COLO829 (cell line): ENCODE measurements around the gene RNF217.
"Not testable (repeated sequence)": the region's sequence is repeated elsewhere in the genome, so short reads cannot be mapped to it uniquely, and the experiment has no call there.

Experiments used
- DNase-seq: peaks from one replicate; pipeline ENCODE4 v3.0.0; 2012; ENCODE audit warnings: low spot score

The RNF217 gene

DNA sequence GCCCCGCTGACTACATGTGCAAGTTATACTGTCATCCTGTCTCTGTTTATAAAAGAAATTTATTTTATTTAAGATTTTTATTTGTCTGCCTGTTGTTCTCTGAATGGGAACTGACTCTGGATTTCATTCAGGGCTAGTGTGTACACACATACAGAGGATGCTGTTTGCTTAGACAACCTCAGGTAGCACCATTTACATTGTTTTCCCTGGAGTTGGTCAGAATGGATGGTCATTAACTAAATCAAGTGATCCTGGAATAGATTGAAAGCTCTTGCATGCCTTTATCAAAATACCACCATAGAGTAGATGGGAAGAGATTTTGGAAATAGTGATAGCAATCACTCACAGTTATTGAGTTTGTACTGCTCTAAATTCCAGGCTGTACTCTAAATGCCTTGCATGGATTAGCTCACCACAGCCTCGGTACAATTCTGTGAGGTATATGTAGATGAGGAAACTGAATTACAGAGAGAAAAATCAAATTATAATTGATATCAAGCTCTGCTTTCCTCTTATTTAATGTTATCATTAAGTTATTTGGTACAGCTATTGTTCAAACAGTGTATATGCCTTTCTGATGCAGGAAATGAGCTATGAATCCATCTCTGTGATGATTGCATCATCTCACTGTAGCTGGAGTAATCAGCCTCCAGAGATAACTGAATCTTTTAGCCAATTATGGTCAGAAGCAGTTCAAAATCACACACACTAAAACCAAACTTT, 51.9 kb downstream of the RNF217 start:
- no peak for DNase-seq

DNA sequence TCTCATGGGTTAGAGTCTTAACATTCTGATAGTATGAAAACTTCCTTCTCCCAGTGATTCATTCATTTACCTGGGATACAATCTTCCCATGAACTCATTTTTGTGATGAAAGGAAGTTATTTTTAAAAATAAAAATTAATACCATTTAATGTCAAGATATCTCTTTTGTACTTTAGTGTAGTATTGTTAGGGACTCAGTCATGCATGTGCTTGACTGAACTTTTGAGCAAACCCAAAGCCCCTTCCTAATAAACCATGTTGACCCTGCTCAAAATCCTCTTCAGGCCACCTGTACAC, 52.4 kb downstream of the RNF217 start:
- no peak for DNase-seq

DNA sequence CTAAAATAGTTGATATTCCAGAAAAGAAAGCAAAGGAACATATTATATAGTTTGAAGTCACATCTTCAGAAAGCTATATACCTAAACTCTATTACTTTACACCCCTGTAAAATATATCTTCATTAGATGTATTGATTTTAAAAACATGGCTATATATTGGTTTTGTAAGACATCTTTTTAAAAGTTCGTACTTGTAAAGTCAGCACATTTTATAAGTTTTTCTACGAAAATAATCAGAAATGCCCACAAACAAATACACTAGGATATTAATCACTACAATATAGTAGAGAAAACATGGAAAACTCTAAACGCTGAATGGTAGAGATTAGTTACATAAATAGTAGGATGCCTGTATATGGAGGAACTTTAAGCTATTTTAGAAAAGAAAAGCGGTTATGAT, 52.9 kb downstream of the RNF217 start:
- DNase-seq = no peak

DNA sequence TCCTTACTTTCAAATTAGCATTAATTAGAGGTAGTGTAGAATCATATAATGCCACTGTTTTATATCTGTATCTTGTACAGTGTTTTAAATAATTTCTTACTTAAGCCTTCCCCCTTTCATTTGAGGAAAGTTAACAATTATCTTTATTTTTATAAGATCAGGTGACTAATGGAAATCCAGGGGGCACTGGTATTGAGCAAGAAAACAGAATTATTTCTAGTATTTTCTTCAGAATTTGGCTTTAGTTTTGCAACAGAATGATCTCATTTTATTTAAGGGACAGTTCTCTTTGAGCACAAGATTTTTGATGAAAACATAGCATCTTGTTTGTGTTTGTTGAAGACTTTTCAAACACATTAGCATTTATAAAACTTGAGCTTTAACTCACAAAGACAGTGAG, 55.9 kb downstream of the RNF217 start:
- DNase-seq = no peak

DNA sequence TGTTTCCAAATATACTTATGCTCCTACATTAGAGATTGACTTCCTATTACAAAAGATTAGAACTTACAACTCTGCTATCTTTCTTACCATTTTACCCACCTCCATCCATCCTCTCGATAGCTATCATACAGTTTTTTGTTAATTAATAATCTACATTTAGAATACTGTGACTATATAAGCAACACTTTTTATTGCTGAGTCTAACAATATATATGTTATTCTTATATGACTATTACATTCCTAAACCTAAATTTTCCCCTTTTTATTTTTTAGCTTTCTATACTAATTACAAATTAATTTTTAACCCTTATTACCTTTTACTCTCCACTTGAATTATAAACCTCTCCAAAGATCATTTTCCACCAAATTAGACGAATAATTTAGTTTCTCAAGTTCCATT, 57.0 kb downstream of the RNF217 start:
- DNase-seq = no peak

DNA sequence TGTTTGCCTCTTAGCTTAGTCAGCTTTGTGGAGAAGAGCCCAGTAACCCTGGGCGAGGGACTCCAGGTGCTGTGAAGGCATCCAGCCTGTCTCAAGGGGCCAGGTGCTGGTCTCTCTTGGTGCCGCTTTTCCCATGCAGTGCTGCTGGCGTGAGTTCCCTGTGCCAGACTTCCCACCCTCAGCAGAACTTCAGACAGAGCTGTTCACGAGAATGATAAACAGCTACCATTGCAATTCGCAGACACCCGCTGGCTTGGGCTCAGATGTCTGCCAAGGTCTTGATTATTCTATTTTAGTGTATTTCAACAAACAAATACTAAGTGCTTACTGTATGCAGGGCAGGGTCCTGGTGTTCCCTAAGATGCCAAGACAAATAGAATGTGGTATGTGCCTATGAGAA, 57.7 kb downstream of the RNF217 start:
- no peak for DNase-seq

DNA sequence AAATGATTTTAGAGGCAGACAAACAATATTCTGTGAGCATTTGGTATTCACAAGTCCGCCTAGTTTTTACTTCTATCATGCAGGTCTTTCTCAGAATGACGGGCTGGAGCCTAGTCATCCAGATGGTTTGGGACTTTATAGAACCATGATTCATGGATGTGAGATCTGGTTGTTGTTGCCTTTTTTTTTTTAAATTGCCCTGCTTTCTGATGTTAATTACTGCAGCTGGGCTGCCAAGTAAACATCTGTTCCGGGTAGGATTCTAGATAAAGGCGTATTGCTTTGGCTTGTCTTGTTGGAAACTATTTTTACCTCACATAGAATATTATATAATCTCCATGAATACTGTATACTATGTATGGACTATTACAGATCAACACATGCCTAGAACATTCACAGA, 58.1 kb downstream of the RNF217 start:
- no peak for DNase-seq

DNA sequence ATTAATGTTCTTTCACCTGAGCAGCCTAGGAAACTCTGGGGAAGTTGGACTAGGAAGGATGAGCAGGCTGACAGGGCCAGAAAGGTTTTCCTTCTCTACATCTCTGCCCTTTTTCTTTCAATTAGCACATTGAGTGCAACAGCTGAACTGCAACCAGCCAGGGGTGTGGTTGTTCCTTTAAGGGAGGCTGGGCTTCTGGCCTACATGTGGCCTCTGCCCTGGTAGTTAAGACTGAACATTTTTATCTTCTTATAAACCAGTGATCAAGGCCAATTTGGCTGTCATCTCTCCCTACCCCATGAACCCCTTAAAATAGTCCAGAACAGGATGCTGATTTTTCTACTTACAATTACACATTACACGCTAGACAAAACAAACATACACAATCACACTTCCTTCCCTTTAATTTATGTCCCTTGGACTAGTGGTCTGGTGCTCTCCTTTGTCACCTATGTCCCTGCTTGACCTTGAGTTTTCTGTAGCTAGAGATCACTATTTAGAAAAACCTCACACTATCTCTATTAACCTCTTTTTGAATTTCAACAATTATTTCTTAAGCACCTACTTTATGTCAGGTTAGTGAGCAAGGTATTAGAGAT, 60.3 kb downstream of the RNF217 start:
- DNase-seq = no peak

DNA sequence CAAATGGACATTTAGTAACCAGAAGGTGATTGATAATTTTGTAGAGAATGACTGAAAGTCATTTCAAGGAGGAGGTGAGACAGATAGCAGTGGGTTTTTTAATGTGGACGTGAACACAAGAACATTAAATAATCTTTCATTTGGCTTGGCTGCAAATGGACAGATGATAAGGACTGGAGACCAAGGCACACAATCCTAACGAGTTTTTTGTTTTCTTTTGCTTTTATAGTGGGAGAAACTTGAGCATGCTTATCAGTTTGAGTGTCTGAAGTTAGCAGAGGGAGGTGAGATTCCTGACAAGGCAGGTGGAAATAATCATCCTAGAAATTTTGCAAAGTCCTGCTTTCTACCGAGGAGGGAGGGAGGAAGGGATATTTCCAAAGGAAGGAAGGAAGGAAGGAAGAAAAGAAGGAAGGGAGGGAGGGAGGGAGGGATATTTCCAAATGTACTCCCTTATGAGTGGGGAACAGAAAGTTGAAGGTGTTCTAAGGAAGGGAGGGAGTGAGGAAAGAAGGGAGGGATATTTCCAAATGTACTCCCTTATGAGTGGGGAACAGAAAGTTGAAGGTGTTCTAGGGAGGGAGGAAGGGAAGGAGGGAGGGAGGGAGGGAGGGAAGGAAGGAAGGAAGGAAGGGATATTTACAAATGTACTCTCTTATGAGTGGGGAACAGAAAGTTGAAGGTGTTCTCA, 63.1 kb downstream of the RNF217 start:
- DNase-seq = no peak

DNA sequence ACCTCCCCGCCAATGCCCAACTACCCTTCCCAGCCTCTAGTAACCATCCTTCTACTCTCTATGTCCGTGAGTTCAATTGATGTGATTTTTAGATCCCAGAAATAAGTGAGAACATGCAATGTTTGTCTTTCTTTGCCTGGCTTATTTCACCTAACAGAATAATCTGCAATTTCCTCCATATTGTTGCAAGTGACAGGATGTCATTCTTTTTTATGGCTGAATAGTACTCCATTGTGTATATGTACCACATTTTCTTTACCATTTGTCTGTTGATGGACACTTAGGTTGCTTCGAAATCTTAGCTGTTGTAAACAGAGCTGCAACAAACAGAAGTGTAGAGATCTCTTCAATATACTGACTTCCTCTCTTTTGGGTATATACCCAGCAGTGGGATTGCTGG, 65.0 kb downstream of the RNF217 start:
- no peak for DNase-seq

DNA sequence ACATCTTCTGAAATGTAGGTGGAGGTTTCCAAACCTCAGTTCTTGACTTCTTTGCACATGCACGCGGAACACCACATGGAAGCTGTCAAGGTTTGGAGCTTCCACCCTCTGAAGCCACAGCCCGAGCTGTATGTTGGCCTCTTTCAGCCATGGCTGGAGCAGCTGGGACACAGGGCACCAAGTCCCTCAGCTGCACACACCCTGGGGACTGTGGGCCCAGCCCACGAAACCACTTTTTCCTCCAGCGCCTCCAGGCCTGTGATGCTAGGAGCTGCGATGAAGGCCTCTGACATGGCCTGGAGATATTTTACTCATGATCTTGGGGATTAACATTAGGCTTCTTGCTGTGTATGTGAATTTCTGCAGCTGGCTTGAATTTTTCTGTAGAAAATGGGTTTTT, 68.7 kb downstream of the RNF217 start:
- no peak for DNase-seq

DNA sequence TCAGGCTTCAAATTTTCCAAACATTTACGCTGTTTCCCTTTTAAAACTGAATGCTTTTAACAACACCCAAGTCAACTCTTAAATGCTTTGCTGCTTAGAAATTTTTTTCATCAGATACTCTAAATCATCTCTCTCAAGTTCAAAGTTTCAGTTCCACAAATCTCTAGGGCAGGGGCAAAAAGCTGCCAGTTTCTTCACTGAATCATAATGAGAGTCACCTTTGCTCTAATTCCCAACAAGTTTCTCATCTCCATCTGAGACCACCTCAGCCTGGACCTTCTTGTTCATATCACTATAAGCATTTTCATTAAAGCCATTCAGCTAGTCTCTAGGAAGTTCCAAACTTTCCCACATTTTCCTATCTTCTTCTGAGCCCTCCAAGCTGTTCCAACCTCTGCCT, 69.1 kb downstream of the RNF217 start:
- no peak for DNase-seq

DNA sequence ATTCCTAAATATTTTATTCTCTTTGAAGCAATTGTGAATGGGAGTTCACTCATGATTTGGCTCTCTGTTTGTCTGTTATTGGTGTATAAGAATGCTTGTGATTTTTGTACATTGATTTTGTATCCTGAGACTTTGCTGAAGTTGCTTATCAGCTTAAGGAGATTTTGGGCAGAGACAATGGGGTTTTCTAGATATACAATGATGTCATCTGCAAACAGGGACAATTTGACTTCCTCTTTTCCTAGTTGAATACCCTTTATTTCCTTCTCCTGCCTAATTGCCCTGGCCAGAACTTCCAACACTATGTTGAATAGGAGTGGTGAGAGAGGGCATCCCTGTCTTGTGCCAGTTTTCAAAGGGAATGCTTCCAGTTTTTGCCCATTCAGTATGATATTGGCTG, 72.7 kb downstream of the RNF217 start:
- DNase-seq = not testable (repeated sequence)

DNA sequence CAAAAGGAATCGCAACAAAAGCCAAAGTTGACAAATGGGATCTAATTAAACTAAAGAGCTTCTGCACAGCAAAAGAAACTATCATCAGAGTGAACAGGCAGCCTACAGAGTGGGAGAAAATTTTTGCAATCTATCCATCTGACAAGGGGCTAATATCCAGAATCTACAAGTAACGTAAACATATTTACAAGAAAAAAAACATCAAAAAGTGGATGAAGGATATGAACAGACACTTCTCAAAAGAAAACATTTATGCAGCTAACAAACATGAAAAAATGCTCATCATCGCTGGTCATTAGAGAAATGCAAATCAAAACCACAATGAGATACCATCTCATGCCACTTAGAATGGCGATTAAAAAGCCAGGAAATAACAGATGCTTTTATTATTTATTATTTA, 74.2 kb downstream of the RNF217 start:
- not testable (repeated sequence) for DNase-seq

DNA sequence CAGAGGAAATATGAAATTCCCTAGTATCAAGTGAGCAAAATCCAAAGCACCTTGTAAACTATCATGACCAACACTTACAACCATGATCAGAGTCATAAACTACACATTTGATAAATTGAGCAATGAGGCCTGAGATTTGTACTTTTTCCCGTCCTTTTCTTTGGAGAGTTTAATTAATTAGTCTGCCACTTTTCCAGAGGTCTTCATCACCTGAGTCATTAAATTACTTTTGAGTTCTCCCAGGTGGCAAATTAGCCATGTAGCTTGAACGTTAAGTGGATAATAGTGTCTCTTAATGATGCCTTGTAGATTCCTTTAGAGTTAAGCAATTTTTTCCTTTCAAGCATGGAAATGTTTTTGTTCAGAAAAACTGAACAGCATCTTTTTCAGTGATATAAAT, 75.6 kb downstream of the RNF217 start:
- no peak for DNase-seq

DNA sequence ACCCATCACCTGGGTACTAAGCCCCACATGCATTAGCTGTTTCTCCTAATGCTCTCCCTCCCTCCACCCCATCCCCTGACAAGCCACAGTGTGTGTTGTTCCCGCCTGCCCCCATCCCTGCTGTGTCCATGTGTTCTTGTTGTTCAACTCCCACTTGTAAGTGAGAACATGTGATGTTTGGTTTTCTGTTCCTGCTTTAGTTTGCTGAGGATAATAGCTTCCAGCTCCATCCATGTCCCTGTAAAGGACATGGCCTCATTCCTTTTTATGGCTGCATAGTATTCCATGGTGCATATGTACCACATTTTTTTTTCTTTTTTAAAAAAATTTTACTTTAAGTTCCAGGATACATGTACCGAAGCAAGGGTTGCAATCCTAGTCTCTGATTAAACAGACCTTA, 76.7 kb downstream of the RNF217 start:
- no peak for DNase-seq

DNA sequence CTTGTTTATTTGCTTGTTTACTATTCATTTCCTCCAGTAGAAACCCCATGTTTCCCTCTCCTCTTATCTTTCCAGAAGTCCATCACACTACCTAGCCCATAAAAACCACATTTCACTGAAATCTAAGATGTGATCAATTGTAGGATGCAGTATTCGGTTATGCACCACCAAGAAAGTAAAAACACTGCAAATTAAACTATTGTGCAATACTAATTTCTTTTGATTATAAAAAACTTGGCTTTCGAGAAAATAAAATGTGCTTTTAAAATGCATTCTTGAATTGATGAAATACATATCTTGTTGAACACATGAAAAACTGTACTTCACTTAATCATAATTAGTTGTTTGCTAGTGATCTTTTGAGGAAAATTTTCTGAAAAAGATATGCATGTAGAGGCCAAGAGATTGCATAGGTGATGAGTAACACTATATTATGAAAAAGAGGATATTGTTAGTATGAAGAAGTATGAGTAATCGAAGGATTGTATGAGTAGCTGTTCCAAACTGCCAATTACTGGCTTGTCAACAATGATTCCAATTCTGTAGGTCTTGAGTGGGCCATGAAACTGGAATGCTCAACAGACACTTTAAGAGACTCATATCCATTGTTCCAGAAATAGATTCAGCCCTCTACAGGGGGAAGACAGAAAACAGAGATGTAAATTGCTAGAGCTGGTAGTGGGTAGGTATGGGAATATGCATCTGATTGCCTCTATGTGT, 79.7 kb downstream of the RNF217 start:
- DNase-seq = peak; percentile 75

DNA sequence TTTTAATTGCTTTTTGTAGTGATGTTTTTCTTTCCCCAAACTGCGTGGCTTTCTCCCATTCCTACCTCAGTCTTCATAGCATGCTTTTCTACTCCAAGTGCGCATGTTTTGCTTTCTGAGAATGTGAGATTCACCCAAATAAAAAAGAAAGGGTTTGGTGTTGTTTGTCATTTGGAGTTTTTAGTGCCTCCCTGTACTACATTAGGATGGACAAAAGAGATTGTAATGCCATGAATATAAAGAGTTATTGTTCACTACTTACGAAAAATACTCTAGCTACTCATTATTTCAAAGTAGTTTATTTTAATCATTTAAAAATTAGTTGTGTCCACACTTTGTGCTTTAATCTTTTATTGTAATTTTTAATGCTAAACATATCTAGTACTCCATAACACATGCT, 81.8 kb downstream of the RNF217 start:
- no peak for DNase-seq

DNA sequence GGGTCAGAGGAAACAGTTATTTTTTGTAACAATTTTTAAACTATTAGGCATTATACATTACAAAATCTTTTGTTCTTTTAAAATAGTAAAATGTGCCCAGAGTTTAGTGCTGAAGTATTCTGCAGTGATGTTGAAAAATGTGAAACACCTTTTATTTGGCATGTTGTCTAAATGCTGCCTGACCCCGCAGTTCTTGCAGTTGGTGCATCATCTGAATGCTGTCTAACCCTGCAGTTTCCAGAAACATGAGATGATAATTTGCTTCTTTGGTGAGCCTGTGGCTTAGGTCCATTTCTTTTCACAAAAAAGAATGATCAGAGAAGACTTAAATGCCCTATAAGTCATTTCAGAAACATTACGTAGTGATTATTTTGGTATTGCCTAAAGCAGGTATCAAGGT, 82.4 kb downstream of the RNF217 start:
- no peak for DNase-seq

DNA sequence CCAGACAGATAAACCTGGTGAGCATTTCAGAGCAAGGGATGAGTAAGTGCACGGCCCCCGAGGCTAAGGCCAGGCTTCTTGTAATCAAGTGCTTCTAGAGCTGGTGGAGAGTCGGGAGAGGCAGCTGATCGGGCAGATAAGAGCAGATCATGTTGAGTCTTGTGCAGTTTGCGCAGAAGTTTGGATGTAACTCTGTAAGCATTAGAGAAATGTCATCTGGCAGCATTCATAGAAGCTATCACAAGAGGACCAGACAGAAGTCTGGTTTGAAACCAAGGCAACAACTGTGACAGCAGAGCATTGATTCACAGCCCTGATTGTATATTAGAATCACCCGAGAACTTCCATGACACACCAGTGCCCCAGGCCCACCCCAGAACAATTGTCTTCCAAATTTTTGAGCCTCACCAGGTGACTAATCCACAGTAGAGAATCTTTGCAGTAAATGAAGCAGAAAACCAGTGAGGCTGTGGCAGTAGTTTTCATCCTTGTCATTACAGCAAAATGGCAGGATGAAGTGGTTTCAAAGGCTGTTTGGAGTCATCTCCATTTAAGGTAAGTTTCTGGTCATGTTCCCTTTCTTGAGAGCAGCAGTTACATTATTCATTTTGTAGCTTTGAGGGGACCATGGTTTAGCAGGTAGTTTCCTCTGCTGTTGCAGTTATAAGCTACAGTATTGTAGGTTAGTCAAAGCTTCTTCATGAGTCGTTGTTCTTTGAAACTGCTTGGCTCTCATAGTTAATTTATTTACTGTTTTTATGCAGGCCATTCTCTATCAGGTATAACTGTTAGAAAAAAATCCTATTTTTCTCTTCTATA, 84.1 kb downstream of the RNF217 start:
- no peak for DNase-seq

DNA sequence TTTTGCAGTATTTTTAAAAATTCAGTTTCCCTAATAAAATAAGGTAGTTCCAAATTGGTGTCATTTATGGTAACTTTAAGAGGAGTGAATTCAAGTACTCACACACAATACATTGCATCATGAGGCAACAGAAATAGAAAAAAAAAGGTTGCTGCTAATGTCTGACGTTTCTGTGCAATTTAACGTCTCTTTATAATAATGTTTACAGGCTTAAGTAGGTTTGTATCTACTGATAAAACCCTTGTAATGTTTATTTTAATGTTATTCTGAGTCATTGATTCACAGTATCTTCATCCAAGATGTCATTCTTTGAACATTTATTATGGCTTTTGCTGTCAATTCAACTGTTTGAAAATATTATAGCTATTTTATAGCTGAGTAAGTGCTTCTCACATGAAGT, 86.0 kb downstream of the RNF217 start:
- no peak for DNase-seq

DNA sequence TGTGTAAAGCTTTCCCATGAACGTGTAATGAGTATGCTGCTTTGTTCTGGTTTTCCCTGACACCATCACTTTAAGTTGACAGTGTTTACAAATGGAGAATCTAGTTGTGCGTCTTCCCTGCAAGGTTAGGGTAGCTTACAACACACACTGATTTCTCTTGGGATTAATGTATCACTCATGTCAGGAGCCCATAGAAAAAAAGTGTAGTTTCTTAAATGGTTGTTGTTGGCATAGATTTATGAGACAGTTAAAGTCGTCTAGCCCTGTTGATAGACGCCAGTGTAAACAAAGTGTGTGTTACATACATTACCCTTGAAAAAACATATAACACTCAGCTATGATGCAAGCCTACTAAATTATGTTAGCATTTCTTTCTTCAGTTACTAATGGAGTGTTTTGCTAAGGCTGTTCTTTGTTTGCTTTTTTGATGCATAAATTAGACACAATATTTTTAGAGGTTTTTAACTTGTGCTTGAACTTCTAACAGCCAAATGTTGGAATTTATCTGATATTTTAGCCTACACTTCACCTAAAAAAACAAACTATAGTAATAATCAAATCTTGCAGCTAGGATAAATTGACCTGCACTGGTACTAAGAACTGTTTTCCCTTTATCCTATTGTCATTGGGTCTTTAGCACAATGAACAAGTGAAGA, 88.6 kb downstream of the RNF217 start:
- DNase-seq = no peak
